Measurements from ENCODE around the gene HDGF. TPM values are rescaled to one million over a fixed set of nuclear protein-coding genes. Genes with fewer than 3 reads are reported as not detected.

HDGF gene
- total RNA-seq, 1 experiment from 2014 or later: 310 TPM

DNA sequence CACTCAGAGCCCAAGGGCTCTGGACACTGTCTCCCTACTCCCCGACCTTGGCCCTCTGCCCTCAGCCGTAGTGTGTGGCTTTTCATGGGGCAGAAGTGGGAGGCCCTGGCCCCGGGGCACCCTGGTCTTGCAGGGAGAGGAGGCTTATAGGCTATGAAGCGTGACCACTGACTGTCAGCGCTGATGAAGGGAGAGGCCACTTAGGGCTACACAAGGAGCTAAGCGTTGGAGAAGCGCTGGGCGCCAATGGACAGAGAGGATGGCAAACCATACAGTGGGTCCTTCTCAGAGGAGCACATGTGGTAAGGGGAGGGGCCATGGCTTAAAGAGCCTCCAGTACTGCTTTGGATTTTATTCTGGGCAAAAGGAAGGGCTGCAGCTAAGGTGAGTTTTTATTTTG is 54.0 kb downstream of the HDGF start:
- peaks cover 8% of the 10 kb centered on the region for H3K27me3 Mint-ChIP-seq (ENCODE audit: low read depth)
- H2BK12ac ChIP-seq (ENCODE audit: insufficient read length, low read depth, low read length): no peak overlapping the region
- no peak overlapping the region for H2AFZ ChIP-seq (ENCODE audit: low read length)
- H4K20me1 ChIP-seq (ENCODE audit: control insufficient read depth, insufficient read depth, insufficient read length): no peaks in the 10 kb centered on the region
- H3K27ac ChIP-seq (ENCODE audit: insufficient read length, low read depth, low read length): no peak overlapping the region
- H4K5ac ChIP-seq (ENCODE audit: insufficient read length, low read depth, low read length): no peak overlapping the region
- no peak overlapping the region for H4K8ac ChIP-seq (replicated peaks; ENCODE audit: insufficient read length, low read depth, low read length)
- H3K79me1 ChIP-seq (ENCODE audit: insufficient read depth, low read depth, low read length, poor library complexity, severe bottlenecking): no peaks in the 10 kb centered on the region
- no peak overlapping the region for H3K56ac ChIP-seq (ENCODE audit: insufficient read length, low read depth, low read length)
- no peak overlapping the region for H3K18ac ChIP-seq (ENCODE audit: insufficient read length, low read depth, low read length)
- no peak overlapping the region for H2BK120ac ChIP-seq (ENCODE audit: low read depth, low read length, poor library complexity, severe bottlenecking)
- H3K9me3 Mint-ChIP-seq: no peaks in the 10 kb centered on the region
- no peak overlapping the region for H3K4me2 ChIP-seq (ENCODE audit: insufficient read depth, insufficient read length, low read length)
- no peak overlapping the region for H2BK5ac ChIP-seq (ENCODE audit: insufficient read length, low read length)
- H3K79me2 ChIP-seq (ENCODE audit: insufficient read depth, low read length): no peaks in the 10 kb centered on the region
- WGBS (ENCODE audit: extremely low coverage, insufficient read length, low lambda C conversion rate): no CpG with 5 or more reads among the region's 8 CpGs
- no peak overlapping the region for H2BK20ac ChIP-seq (ENCODE audit: low read depth, low read length, poor library complexity, severe bottlenecking)
- H3K27ac Mint-ChIP-seq: peak overlapping the region in 1 of 3 experiments; percentile 30; a peak in 2 of 7 replicates
- H4K91ac ChIP-seq (ENCODE audit: insufficient read length, low read depth, low read length): no peak overlapping the region
- peaks cover 28 to 48% of the 10 kb centered on the region in 2 experiments for H3K4me1 Mint-ChIP-seq
- H3K9me3 ChIP-seq (ENCODE audit: control insufficient read depth, low read depth, low read length): no peaks in the 10 kb centered on the region
- H3K4me1 ChIP-seq (ENCODE audit: insufficient read depth, low read length): peaks cover 7% of the 10 kb centered on the region; the same call in 1 of the 2 replicates
- H3K4me3 Mint-ChIP-seq: no peak overlapping the region
- no peak overlapping the region for H2AK5ac ChIP-seq (ENCODE audit: insufficient read length, low read length)
- H3K9ac ChIP-seq (ENCODE audit: extremely low read depth, insufficient read length, low read length): no peak overlapping the region
- H2BK15ac ChIP-seq (ENCODE audit: low read depth, low read length): no peak overlapping the region
- peaks cover 15 to 49% (median 39%) of the 10 kb centered on the region in 3 experiments for H3K36me3 Mint-ChIP-seq (ENCODE audit: insufficient read depth in 1 of 3, low read depth in 3 of 3)
- no peak for DNase-seq
- H3K4ac ChIP-seq (ENCODE audit: low read depth, low read length): no peak overlapping the region
- H3K23me2 ChIP-seq (ENCODE audit: insufficient read length, low read depth, low read length, poor library complexity, severe bottlenecking): peaks cover 7% of the 10 kb centered on the region
- TF ChIP-seq, protein P1, sequence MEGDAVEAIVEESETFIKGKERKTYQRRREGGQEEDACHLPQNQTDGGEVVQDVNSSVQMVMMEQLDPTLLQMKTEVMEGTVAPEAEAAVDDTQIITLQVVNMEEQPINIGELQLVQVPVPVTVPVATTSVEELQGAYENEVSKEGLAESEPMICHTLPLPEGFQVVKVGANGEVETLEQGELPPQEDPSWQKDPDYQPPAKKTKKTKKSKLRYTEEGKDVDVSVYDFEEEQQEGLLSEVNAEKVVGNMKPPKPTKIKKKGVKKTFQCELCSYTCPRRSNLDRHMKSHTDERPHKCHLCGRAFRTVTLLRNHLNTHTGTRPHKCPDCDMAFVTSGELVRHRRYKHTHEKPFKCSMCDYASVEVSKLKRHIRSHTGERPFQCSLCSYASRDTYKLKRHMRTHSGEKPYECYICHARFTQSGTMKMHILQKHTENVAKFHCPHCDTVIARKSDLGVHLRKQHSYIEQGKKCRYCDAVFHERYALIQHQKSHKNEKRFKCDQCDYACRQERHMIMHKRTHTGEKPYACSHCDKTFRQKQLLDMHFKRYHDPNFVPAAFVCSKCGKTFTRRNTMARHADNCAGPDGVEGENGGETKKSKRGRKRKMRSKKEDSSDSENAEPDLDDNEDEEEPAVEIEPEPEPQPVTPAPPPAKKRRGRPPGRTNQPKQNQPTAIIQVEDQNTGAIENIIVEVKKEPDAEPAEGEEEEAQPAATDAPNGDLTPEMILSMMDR (conservative IDR thresholded peaks at IDR 0.05): no peak
- H3K14ac ChIP-seq (ENCODE audit: insufficient read depth, low read length): no peak overlapping the region
- no peak overlapping the region for H3K23ac ChIP-seq (ENCODE audit: insufficient read length, low read depth, low read length)
- no peaks in the 10 kb centered on the region for H3K27me3 ChIP-seq (ENCODE audit: insufficient read depth, low read length)
- no peak overlapping the region for H3T11ph ChIP-seq (ENCODE audit: low read length)
